ENCODE results near the gene EMSY.
A peak's percentile ranks its signal among the peaks of the same experiment; 100 is the strongest.

The EMSY gene

GRCh38 chr11:76513654-76514034 is 68.8 kb downstream of the EMSY start:
- no peak for TF ChIP-seq CTCF (IDR thresholded peaks at IDR 0.05; ENCODE audit: low read depth, low read length)
- DNase-seq (ENCODE audit: low read depth in 2 of 2), result no peak
- H3K4me3 ChIP-seq (replicated peaks in 1 of 2; ENCODE audit: low read depth in 2 of 2, low read length in 2 of 2), result no peak overlapping the region

- H3K4me3 ChIP-seq (replicated peaks in 1 of 2; ENCODE audit: low read depth in 2 of 2, low read length in 2 of 2), result no peak overlapping the region
- peak in 1 of 2 donors; percentile 8 for DNase-seq (ENCODE audit: low read depth in 2 of 2)
- no peak for TF ChIP-seq CTCF (IDR thresholded peaks at IDR 0.05; ENCODE audit: low read depth, low read length)
Observed at GRCh38 chr11:76515494-76515893, 70.7 kb downstream of the EMSY start.

- DNase-seq (ENCODE audit: low read depth in 2 of 2), result no peak
- TF ChIP-seq CTCF (IDR thresholded peaks at IDR 0.05; ENCODE audit: low read depth, low read length), result no peak
- no peak overlapping the region for H3K4me3 ChIP-seq (replicated peaks in 1 of 2; ENCODE audit: low read depth in 2 of 2, low read length in 2 of 2)
Observed at GRCh38 chr11:76523147-76523546, 78.3 kb downstream of the EMSY start.

GRCh38 chr11:76523786-76524436 is 79.1 kb downstream of the EMSY start:
- H3K4me3 ChIP-seq (replicated peaks in 1 of 2; ENCODE audit: low read depth in 2 of 2, low read length in 2 of 2), result no peak overlapping the region
- DNase-seq (ENCODE audit: low read depth in 2 of 2), result no peak
- TF ChIP-seq CTCF (IDR thresholded peaks at IDR 0.05; ENCODE audit: low read depth, low read length), result no peak

GRCh38 chr11:76524461-76524860 is 79.6 kb downstream of the EMSY start:
- no peak overlapping the region for H3K4me3 ChIP-seq (replicated peaks in 1 of 2; ENCODE audit: low read depth in 2 of 2, low read length in 2 of 2)
- DNase-seq (ENCODE audit: low read depth in 2 of 2), result no peak
- no peak for TF ChIP-seq CTCF (IDR thresholded peaks at IDR 0.05; ENCODE audit: low read depth, low read length)

- no peak overlapping the region for H3K4me3 ChIP-seq (replicated peaks in 1 of 2; ENCODE audit: low read depth in 2 of 2, low read length in 2 of 2)
- no peak for TF ChIP-seq CTCF (IDR thresholded peaks at IDR 0.05; ENCODE audit: low read depth, low read length)
- DNase-seq (ENCODE audit: low read depth in 2 of 2), result peak; percentile 65 to 71
Observed at GRCh38 chr11:76524919-76525318, 80.1 kb downstream of the EMSY start.

GRCh38 chr11:76526878-76527277 is 82.1 kb downstream of the EMSY start:
- TF ChIP-seq CTCF (IDR thresholded peaks at IDR 0.05; ENCODE audit: low read depth, low read length), result no peak
- DNase-seq (ENCODE audit: low read depth in 2 of 2), result no peak
- no peak overlapping the region for H3K4me3 ChIP-seq (replicated peaks in 1 of 2; ENCODE audit: low read depth in 2 of 2, low read length in 2 of 2)
